Fibroblast of the conjunctiva (primary cell): ENCODE results near the gene TCEANC.
"Not testable (repeated sequence)": the region's sequence is repeated elsewhere in the genome, so short reads cannot be mapped to it uniquely, and the experiment has no call there.

Experiments used
- DNase-seq: peaks from one replicate; pipeline ENCODE4 v3.0.0-alpha.2; 2010; ENCODE audit warnings: low read depth

The TCEANC gene

DNA sequence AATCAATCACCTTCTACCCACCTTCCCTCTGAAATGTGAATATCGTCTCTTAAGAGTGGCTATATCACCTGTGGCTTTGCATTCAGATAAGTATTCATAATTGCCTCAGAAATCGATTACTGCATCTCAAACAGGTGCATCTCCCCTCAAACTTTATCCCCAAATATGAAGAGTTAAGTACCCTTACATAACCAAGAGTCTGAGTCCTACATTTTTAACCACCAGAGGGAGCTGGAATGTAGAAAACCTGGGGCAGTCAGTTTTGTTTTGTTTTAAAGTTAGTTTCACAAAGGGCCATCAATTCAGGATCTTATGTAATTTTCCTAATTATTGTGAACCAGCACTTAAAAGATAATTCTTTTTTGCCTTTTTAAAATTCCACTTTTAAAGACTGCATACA lies 5.7 kb downstream of the TCEANC start:
- peak; percentile 45 for DNase-seq

GRCh38 chrX:13659063-13659462 lies 6.1 kb downstream of the TCEANC start:
- no peak for DNase-seq

DNA sequence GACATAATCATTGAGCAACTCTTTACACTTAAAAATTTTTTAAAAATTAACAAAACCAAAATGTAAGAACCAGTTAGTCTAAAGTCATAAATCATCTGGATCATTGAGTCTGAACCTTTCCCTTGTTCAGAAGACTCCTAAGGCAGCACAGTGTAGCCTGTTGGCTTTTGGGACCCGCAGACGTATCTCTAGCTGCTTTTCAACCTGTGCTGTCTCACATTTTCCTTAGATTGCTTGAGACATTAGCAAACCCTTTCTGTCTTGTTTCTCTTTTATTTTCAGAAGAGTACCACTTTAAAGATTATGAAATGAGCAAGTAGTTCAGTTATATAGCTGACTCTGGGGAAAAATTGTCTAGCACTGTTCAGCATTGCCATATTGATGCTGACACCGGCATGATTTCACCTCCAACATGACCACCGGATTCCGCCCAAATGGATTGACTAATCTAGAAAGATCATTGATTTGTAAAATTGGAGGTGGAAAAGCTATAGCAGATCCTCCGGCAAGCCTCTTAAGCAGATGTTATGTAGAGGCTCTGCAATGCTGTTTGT lies 8.9 kb downstream of the TCEANC start:
- no peak for DNase-seq

- DNase-seq = peak; percentile 29
These were observed 9.4 kb downstream of the TCEANC start for GRCh38 chrX:13662355-13662791.

DNA sequence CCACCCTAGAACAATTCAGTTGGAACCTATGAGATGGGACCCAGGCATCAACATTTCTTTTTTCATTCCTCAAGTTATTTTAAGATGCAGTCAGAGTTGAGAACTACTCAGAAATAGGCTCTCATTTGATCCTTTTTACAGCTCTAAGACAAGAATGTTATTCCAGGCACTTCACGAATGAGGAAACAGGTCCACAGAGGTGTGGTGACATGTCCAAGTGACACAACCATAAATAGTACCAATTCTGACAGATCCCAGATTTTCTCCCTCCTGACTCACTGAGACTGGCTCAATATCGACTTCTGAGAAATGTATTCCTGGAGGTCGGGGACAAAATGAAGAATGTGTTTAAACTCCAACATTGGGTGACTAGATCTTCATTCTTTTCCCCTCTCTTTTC lies 11.1 kb downstream of the TCEANC start:
- no peak for DNase-seq

DNA sequence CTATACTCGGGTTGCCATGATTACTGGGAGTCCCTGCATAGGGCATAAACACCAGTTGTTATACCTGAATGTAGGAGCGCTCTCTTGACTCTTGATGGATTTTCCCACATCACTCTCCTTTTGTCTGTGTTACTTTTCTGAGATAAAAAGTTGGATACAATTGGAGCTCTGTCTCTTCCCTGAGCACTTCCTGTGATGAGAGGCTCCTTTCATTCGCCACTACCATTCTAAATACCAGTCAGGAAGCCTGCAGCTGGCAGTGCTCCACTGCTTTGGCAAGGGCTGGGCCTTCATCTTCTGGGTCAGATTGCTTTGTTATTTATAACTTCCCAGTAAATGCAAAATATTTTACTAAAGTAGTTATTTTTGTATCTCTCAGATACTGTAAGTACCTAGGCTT lies 13.9 kb downstream of the TCEANC start:
- no peak for DNase-seq

- no peak for DNase-seq
These were observed 15.0 kb downstream of the TCEANC start for GRCh38 chrX:13667919-13668318.

GRCh38 chrX:13669246-13669737 lies 16.4 kb downstream of the TCEANC start:
- DNase-seq = peak; percentile 82

GRCh38 chrX:13669755-13670154 lies 16.8 kb downstream of the TCEANC start:
- not testable (repeated sequence) for DNase-seq

DNA sequence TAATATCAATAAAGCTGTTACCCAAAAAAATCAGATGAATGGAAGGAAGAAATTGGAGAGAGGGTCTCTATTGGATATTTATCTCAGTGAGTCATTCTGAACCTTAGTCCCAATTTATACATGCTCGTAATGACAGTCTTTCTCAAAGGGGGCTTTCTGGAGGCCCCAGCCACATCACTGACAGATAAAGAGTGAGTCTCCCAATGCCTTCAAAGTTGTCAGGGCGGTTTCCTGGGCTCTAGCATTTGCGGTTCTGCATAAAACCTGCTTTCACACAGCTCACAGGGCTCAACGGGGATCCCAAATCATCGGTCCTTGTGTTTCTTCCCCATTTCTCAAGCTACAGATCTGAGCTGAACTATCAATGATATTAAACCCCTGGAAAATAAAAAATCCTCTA lies 17.3 kb downstream of the TCEANC start:
- DNase-seq = no peak

DNA sequence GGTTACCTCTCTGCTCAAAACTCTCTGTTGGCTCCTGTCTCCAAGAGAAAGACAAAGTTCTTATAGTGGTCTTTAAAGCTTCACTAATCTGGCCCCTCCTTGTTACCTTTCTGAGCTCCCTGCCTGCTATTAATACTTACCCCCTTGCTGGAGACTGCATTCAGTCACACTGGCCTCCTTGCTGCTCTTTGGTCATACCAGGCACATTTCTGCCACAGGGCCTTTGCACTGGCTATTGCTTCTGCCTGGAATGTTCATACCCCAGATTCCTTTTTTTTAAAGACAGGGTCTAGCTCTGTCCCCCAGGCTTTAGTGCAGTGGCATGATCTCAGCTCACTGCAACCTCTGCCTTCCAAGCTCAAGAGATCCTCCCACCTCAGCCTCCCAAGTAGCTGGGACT lies 20.1 kb downstream of the TCEANC start:
- DNase-seq = no peak

GRCh38 chrX:13676885-13677284 lies 23.9 kb downstream of the TCEANC start:
- no peak for DNase-seq

GRCh38 chrX:13679700-13680099 lies 26.8 kb downstream of the TCEANC start:
- DNase-seq = not testable (repeated sequence)

- DNase-seq = no peak
These were observed 28.7 kb downstream of the TCEANC start for GRCh38 chrX:13681595-13681994.

DNA sequence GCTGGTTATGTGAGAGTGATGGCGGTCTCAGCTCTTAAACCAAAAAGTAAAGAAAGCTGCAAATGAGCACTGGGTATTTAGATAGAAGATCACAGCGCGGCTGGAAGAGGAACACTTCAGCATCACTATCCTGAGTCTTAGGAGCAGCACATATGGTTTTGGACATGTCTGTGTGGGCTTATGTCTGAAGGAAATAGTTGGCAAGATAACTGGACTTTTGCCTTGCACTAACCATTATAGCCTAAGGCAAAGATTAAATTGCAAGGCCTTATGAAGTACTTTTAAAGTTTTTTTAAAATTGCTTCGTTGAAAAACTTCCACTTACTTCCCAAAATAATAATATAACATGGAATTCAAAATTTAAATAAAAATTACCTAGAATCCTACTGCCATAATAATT lies 31.4 kb downstream of the TCEANC start:
- DNase-seq = peak; percentile 40

DNA sequence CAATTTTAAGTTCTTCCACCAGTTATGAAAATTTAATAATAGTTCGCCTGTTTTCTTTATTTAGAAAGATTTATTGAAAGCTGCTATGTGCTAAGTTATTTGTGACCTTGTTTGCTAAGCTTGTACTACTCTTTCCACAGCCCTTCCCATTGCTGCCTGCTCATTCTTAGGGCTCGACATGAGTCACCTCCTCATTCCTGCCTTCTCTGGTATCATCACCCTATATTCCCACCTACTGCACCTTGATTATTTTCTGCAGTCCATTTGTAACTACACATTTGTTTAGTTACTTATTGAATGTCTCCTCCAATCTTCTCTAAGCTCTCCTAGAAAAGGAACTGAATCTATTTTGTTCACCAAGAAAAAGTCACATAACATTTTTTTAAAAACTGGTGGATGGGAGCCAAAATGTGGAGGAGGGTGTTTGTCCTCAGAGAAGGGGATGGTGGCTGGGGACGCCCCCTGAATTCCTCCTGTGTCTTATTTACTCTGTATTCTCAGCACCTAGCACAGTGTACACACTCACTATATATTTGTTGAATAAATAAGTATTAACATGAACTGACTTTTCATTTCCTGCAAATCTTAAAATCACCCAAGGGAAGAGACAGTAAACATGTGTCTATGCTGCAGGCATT lies 32.3 kb downstream of the TCEANC start:
- no peak for DNase-seq

- DNase-seq = no peak
These were observed 34.3 kb downstream of the TCEANC start for GRCh38 chrX:13687203-13687602.

DNA sequence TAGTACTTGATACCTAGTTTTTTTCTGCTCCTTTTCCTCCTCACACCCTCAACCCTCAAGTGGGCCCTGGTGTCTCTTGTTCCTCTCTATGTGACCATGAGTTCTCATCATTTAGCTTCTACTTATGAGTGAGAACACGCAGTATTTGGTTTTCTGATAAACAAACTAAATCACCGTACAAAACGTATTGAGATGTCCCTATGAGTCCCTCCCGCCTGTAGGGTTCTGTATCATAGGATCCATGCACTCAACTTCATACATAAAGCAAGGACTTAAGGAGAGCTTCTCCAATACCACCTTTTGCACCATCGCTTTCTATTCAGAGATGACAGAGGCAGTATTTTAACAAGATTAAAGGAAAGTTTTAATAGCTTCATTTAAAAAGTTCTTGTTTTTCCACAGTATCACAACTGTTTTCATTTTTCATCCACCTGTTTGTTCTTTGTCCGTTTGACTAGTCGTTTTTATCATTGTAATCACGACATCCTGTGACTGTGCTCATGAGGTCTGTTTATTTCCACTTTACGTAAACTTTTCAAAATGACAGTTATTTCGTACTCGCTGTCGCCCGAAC lies 35.5 kb downstream of the TCEANC start:
- DNase-seq = no peak

DNA sequence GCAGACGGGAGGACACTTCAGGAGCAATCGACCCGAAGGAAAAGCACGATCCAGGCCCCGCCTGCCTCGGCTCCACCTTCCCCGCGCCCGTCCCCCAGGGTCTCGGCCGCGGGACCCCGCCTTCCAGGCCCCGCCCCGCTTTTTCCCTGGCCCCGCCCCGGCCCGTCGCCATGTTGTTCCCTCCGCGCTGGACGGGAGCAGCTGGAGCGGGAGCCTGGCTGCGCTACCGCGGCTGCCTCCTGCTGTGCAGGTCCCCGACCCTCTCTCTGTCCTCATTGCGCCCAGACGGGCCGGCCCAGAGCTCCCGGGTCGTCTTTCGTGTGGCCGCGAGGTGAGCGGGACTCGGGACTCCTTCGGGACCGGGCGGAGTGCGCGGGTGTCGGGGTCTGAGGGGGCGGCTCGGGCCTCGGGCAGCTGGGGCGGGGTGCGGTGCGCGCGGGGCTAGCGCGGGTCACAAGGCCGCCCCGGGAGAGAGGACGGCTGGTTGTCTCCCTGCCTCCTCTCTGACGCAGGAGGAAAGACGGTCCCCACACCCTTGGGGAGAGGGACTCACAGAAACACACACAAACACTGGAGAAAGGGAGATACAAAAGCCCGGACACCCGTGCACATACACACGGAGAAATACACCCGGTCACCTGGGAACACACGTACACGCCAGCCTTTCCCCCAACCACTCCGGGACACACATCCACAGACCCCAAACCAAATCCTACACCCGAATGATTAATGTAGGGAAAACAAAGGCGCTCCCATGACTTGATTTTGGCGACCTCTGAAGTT lies 36.2 kb downstream of the TCEANC start, which contains the start of gene RAB9A:
RAB9A (plus strand) TSS at position 171 of the 783 bp plus-strand sequence. CDS start 19,619 bp downstream, outside the sequence.
- DNase-seq = peak; percentile 41

GRCh38 chrX:13689741-13690211 lies 36.8 kb downstream of the TCEANC start:
- no peak for DNase-seq

DNA sequence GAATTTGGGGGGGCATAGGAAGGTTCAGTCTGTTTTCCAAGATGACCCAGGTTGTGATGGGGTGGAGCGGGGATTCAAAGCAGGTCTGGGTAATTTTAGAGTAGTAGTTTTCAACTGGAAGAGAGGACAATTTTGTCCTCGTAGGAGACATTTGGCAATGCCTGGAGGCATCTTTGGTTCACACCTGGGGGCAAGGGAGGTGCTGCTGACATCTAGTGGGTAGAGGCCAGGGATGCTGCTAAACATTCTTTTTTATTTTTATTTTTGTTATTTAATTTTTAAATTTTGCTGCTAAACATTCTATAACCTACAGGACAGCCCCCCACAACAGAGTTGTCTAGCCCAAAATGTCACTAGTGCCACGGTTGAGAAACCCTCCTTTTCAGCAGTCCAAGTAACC lies 37.9 kb downstream of the TCEANC start:
- no peak for DNase-seq

GRCh38 chrX:13691841-13692371 lies 39.0 kb downstream of the TCEANC start:
- DNase-seq = no peak
